ENCODE measurements around the gene MLXIPL. TPM values are rescaled to one million over a fixed set of nuclear protein-coding genes. Genes with fewer than 3 reads are reported as not detected.
"Not testable (repeated sequence)": the region's sequence is repeated elsewhere in the genome, so short reads cannot be mapped to it uniquely, and the experiment has no call there.

MLXIPL gene
- polyA plus RNA-seq, 1 donor from 2014 or later: 1.8 TPM

DNA sequence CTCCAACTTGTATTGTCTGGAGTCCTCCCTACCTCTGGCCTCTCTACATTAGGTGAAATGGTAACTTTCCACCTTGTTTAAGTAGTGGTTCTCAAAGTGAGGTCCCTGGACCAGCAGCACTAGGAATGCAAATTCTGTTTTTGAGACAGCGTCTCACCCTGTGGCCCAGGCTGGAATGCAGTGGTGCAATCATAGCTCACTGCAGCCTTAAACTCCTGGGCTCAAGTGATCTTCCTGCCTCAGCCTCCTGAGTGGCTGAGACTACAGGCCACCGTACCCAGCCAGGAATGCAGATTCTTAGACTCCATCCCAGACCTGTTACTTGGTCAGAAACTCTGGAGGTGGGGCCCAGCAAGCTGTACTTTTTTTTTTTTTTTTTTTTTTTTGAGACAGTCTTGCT lies 39.1 kb downstream of the MLXIPL start:
- H3K9ac ChIP-seq (ENCODE audit: low read length): no peak overlapping the region
- no peak for TF ChIP-seq RAD21 (conservative IDR thresholded peaks at IDR 0.05)
- no peak for TF ChIP-seq EP300 (conservative IDR thresholded peaks at IDR 0.05; ENCODE audit: poor library complexity, severe bottlenecking)
- TF ChIP-seq, protein P1, sequence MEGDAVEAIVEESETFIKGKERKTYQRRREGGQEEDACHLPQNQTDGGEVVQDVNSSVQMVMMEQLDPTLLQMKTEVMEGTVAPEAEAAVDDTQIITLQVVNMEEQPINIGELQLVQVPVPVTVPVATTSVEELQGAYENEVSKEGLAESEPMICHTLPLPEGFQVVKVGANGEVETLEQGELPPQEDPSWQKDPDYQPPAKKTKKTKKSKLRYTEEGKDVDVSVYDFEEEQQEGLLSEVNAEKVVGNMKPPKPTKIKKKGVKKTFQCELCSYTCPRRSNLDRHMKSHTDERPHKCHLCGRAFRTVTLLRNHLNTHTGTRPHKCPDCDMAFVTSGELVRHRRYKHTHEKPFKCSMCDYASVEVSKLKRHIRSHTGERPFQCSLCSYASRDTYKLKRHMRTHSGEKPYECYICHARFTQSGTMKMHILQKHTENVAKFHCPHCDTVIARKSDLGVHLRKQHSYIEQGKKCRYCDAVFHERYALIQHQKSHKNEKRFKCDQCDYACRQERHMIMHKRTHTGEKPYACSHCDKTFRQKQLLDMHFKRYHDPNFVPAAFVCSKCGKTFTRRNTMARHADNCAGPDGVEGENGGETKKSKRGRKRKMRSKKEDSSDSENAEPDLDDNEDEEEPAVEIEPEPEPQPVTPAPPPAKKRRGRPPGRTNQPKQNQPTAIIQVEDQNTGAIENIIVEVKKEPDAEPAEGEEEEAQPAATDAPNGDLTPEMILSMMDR (IDR thresholded peaks at IDR 0.05; ENCODE audit: poor library complexity, severe bottlenecking): no peak
- no peak for TF ChIP-seq TAF1 (IDR thresholded peaks at IDR 0.05; ENCODE audit: low read depth)
- TF ChIP-seq POLR2AphosphoS5 (IDR thresholded peaks at IDR 0.05): no peak
- no peak for TF ChIP-seq SMC3 (conservative IDR thresholded peaks at IDR 0.05; ENCODE audit: poor library complexity)
- TF ChIP-seq EZH2 (IDR thresholded peaks at IDR 0.05; ENCODE audit: borderline replicate concordance, insufficient read depth, low read length, poor library complexity, severe bottlenecking): no peak
- TF ChIP-seq, protein P2, sequence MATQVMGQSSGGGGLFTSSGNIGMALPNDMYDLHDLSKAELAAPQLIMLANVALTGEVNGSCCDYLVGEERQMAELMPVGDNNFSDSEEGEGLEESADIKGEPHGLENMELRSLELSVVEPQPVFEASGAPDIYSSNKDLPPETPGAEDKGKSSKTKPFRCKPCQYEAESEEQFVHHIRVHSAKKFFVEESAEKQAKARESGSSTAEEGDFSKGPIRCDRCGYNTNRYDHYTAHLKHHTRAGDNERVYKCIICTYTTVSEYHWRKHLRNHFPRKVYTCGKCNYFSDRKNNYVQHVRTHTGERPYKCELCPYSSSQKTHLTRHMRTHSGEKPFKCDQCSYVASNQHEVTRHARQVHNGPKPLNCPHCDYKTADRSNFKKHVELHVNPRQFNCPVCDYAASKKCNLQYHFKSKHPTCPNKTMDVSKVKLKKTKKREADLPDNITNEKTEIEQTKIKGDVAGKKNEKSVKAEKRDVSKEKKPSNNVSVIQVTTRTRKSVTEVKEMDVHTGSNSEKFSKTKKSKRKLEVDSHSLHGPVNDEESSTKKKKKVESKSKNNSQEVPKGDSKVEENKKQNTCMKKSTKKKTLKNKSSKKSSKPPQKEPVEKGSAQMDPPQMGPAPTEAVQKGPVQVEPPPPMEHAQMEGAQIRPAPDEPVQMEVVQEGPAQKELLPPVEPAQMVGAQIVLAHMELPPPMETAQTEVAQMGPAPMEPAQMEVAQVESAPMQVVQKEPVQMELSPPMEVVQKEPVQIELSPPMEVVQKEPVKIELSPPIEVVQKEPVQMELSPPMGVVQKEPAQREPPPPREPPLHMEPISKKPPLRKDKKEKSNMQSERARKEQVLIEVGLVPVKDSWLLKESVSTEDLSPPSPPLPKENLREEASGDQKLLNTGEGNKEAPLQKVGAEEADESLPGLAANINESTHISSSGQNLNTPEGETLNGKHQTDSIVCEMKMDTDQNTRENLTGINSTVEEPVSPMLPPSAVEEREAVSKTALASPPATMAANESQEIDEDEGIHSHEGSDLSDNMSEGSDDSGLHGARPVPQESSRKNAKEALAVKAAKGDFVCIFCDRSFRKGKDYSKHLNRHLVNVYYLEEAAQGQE (IDR thresholded peaks at IDR 0.05; ENCODE audit: borderline replicate concordance): no peak
- no peak for TF ChIP-seq MXI1 (conservative IDR thresholded peaks at IDR 0.05; ENCODE audit: poor library complexity, severe bottlenecking)
- no peaks in the 10 kb centered on the region for H3K9me2 ChIP-seq (ENCODE audit: insufficient read depth, low read length)
- H2AFZ ChIP-seq (ENCODE audit: low read depth, low read length): no peak overlapping the region
- no peaks in the 10 kb centered on the region for H3K36me3 ChIP-seq (ENCODE audit: insufficient read depth, low read length)
- no peak overlapping the region for H3K27ac ChIP-seq (ENCODE audit: low read length)
- H3K79me2 ChIP-seq (replicated peaks; ENCODE audit: insufficient read depth, low read length): no peaks in the 10 kb centered on the region
- no peaks in the 10 kb centered on the region for H3K9me3 ChIP-seq (ENCODE audit: low read length)
- no peaks in the 10 kb centered on the region for H3F3A ChIP-seq (ENCODE audit: insufficient read depth, low read length, poor library complexity, severe bottlenecking)
- H4K20me1 ChIP-seq (ENCODE audit: insufficient read depth): no peaks in the 10 kb centered on the region
- no peaks in the 10 kb centered on the region for H3K27me3 ChIP-seq (ENCODE audit: insufficient read depth, low read depth, low read length)
- H3K4me2 ChIP-seq (ENCODE audit: low read length): no peak overlapping the region
- no peak overlapping the region for H3K4me3 ChIP-seq (ENCODE audit: low read length)

DNA sequence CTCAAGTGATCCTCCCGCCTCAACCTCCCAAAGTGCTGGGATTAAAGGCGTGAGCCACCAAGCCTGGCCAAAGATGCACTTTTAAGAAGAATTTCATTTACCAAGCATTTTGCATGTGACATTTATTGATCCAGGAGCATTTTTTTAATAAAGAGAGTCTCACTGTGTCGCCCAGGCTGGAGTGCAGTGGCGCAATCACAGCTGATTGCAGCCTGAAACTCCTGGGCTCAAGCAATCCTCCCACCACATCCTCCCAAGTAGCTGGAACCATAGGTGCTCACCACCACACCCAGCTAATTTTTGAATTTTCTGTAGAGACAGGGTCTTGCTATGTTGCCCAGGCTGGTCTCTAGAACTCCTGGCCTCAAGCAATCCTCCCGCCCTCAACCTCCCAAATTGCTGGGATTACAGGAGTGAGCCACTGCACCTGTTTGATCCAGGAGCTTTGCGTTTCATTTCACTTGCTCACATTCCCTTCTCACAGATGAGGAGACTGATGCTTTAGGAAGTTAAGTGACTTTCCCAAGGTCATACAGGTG lies 41.6 kb downstream of the MLXIPL start:
- no peaks in the 10 kb centered on the region for H3K9me3 ChIP-seq (ENCODE audit: low read length)
- H2AFZ ChIP-seq (ENCODE audit: low read depth, low read length): no peak overlapping the region
- H3K36me3 ChIP-seq (ENCODE audit: insufficient read depth, low read length): no peaks in the 10 kb centered on the region
- no peaks in the 10 kb centered on the region for H4K20me1 ChIP-seq (ENCODE audit: insufficient read depth)
- H3K4me2 ChIP-seq (ENCODE audit: low read length): no peak overlapping the region
- H3F3A ChIP-seq (ENCODE audit: insufficient read depth, low read length, poor library complexity, severe bottlenecking): no peaks in the 10 kb centered on the region
- H3K9ac ChIP-seq (ENCODE audit: low read length): no peak overlapping the region
- H3K27me3 ChIP-seq (ENCODE audit: insufficient read depth, low read depth, low read length): no peaks in the 10 kb centered on the region
- H3K4me3 ChIP-seq (ENCODE audit: low read length): no peak overlapping the region
- no peak overlapping the region for H3K27ac ChIP-seq (ENCODE audit: low read length)
- peaks cover 3% of the 10 kb centered on the region for H3K79me2 ChIP-seq (replicated peaks; ENCODE audit: insufficient read depth, low read length)
- TF ChIP-seq SMC3 (conservative IDR thresholded peaks at IDR 0.05; ENCODE audit: poor library complexity) (no peak), TAF1 (IDR thresholded peaks at IDR 0.05; ENCODE audit: low read depth) (no peak), EP300 (conservative IDR thresholded peaks at IDR 0.05; ENCODE audit: poor library complexity, severe bottlenecking) (no peak), EZH2 (IDR thresholded peaks at IDR 0.05; ENCODE audit: borderline replicate concordance, insufficient read depth, low read length, poor library complexity, severe bottlenecking) (no peak), MXI1 (conservative IDR thresholded peaks at IDR 0.05; ENCODE audit: poor library complexity, severe bottlenecking) (no peak), POLR2AphosphoS5 (IDR thresholded peaks at IDR 0.05) (no peak), RAD21 (conservative IDR thresholded peaks at IDR 0.05) (no peak)
- TF ChIP-seq, protein P2 (IDR thresholded peaks at IDR 0.05; ENCODE audit: borderline replicate concordance): no peak
- TF ChIP-seq, protein P1 (IDR thresholded peaks at IDR 0.05; ENCODE audit: poor library complexity, severe bottlenecking): no peak
- no peaks in the 10 kb centered on the region for H3K9me2 ChIP-seq (ENCODE audit: insufficient read depth, low read length)

DNA sequence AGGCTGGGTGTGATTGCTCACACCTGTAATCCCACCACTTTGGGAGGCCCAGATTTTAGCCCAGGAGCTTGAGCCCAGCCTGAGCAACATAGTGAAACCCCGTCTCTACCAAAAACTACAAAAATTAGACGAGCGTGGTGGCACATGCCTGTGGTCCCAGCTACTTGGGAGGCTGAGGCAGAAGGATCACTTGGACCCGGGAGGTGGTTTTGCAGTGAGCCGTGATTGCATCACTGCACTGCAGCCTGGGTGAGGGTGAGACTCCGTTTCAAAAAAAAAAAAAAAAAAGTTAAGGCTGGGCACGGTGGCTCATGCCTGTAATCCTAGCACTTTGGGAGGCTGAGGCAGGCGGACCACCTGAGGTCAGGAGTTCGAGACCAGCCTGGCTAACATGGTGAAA lies 43.3 kb downstream of the MLXIPL start:
- not testable (repeated sequence) for H3K4me3 ChIP-seq (ENCODE audit: low read length); H3K27me3 ChIP-seq (ENCODE audit: insufficient read depth, low read depth, low read length); H3K36me3 ChIP-seq (ENCODE audit: insufficient read depth, low read length); H3K9ac ChIP-seq (ENCODE audit: low read length); H4K20me1 ChIP-seq (ENCODE audit: insufficient read depth); H3K27ac ChIP-seq (ENCODE audit: low read length); H3K9me3 ChIP-seq (ENCODE audit: low read length); H2AFZ ChIP-seq (ENCODE audit: low read depth, low read length); H3K4me2 ChIP-seq (ENCODE audit: low read length); H3F3A ChIP-seq (ENCODE audit: insufficient read depth, low read length, poor library complexity, severe bottlenecking); H3K9me2 ChIP-seq (ENCODE audit: insufficient read depth, low read length)
- H3K79me2 ChIP-seq (replicated peaks; ENCODE audit: insufficient read depth, low read length): peaks cover 12% of the 10 kb centered on the region

Data from neural cell (in vitro differentiated cells).